Measurements from ENCODE around the gene RAB40A.

DNA sequence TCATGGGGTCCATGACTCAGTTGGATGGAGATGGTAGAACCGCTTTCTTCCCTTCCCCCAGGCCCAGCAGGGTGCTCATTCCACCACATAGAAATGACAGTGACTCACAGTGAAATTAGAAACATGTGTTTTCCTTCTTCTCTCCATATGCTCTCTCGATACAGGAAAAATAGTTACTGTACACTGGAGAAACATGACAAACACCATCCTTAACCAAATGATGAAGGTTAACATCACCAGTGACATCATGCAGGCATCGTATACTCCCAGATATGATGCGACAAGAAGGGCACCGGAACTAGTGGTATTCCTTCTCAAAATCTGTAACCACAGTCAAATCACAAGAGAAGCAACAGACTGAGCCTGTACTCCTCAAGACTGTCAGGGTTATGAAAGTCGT is 11.7 kb upstream of the RAB40A start:
- TF ChIP-seq, protein P1, sequence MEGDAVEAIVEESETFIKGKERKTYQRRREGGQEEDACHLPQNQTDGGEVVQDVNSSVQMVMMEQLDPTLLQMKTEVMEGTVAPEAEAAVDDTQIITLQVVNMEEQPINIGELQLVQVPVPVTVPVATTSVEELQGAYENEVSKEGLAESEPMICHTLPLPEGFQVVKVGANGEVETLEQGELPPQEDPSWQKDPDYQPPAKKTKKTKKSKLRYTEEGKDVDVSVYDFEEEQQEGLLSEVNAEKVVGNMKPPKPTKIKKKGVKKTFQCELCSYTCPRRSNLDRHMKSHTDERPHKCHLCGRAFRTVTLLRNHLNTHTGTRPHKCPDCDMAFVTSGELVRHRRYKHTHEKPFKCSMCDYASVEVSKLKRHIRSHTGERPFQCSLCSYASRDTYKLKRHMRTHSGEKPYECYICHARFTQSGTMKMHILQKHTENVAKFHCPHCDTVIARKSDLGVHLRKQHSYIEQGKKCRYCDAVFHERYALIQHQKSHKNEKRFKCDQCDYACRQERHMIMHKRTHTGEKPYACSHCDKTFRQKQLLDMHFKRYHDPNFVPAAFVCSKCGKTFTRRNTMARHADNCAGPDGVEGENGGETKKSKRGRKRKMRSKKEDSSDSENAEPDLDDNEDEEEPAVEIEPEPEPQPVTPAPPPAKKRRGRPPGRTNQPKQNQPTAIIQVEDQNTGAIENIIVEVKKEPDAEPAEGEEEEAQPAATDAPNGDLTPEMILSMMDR (conservative IDR thresholded peaks at IDR 0.05; ENCODE audit: low read length): no peak
- TF ChIP-seq EZH2phosphoT487 (IDR thresholded peaks at IDR 0.05; ENCODE audit: borderline replicate concordance, low read depth, low read length): no peak
